ENCODE data around the gene PLXNA4. TPM values are rescaled to one million over a fixed set of nuclear protein-coding genes. Genes with fewer than 3 reads are reported as not detected.

The PLXNA4 gene
- total RNA-seq, 4 donors from 2014 or later = 5.1 to 7.0 (median 5.3) TPM

DNA sequence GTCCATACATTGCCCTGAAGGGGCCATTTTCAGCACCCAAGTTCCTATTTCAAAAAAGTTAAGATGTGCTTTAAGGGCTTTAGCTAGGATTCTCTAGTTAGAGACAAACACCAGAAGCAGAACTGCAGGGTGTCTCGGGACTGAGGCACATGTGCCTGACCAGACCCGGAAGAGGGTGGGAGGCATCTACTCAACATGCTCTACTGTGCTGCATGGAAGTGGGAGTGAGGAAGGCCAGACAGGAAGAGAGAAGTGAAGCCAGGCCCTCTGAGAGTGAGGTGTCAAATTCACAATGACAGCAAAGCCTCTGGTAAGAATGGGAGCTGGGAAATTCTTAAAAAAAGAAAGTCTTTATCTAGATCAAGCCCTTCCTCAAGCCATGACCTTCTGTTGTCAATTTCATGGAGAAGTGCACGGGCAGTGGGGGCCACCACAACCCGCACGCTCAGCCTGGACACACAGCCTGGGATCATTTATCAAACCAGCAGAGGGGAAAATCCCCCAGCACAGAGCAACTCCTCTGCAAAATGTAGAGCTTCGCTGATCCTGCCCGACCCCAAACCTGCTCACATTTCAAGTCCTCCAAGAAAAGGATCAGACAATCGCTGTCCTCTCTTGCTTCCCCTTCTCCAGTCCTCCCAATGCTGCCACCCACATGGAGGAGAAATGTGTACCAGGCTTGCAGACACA, 38.7 kb downstream of the PLXNA4 start:
- TF ChIP-seq, protein P1, sequence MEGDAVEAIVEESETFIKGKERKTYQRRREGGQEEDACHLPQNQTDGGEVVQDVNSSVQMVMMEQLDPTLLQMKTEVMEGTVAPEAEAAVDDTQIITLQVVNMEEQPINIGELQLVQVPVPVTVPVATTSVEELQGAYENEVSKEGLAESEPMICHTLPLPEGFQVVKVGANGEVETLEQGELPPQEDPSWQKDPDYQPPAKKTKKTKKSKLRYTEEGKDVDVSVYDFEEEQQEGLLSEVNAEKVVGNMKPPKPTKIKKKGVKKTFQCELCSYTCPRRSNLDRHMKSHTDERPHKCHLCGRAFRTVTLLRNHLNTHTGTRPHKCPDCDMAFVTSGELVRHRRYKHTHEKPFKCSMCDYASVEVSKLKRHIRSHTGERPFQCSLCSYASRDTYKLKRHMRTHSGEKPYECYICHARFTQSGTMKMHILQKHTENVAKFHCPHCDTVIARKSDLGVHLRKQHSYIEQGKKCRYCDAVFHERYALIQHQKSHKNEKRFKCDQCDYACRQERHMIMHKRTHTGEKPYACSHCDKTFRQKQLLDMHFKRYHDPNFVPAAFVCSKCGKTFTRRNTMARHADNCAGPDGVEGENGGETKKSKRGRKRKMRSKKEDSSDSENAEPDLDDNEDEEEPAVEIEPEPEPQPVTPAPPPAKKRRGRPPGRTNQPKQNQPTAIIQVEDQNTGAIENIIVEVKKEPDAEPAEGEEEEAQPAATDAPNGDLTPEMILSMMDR (IDR thresholded peaks at IDR 0.05) = no peak
- no peak for TF ChIP-seq POLR2A (IDR thresholded peaks at IDR 0.05)
- no peak overlapping the region for H3K4me3 ChIP-seq (ENCODE audit: low read depth, poor library complexity, severe bottlenecking)
- no peak for DNase-seq (ENCODE audit: low spot score in 2 of 2)
- WGBS, 2 donors = 75 to 87% methylated on average over 8 of the region's 8 CpGs
- intact Hi-C loops (cut with DNase I; ENCODE audit: low total_unique reads) = no loop called here

DNA sequence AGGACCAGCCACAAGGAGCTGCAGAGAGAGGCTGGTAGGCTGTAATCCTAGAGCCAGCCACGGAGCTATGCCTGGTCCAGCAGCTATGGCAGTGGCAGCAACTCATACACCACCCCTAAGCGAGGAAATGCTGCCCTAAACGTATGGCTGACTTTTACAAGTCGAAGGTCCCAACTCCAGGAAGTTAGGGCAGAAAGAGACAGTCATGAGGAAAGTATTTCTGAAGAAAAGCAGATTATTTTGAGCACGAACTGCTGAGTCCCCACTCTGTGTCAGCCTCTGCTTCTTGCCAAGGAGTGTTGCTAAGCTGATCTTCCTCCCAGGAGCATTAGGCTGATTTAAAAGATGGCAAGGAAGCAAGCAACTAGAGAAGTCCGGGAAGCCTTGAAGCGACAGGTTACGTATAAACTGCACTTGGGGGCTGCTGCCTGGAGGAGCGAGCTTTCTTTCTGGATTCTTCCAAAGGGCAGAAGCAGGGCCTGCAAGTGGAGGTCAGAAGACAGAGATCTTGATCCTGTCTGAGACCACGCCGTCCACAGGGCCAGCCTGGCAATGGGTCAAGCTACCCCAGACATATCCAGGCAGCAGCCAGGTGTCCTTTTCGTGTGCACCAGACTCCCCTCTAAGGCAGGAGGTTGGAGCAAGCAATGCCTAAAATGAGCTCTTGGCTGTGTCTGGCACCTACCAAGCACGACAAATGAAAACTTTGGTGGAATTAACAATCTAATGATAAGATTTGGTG, 39.4 kb downstream of the PLXNA4 start:
- H3K4me3 ChIP-seq (ENCODE audit: low read depth, poor library complexity, severe bottlenecking) = no peak overlapping the region
- no peak for DNase-seq (ENCODE audit: low spot score in 2 of 2)
- WGBS, 2 donors = 79 to 80% methylated on average over 13 of the region's 13 CpGs
- TF ChIP-seq, protein P1 (IDR thresholded peaks at IDR 0.05) = no peak
- no peak for TF ChIP-seq POLR2A (IDR thresholded peaks at IDR 0.05)
- intact Hi-C loops (cut with DNase I; ENCODE audit: low total_unique reads) = no loop called here

DNA sequence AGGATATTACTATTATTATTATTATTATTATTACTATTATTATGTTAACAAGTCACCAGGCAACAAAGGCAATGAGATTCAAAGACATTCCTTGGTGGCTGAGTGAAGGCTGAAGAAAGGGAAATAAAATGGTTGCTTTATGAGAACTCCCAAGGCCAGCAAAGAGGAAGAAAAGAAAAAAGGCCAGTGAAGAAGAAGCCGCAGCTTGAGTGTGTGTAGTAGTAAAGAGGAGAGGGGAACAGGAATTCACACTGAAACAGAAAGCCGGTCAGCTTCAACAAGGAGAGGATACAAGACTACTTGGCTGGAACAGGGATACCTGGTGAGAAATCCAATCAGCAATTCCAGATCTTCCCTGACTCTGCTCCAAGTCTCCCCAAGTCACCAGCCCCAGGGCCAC, 42.4 kb downstream of the PLXNA4 start:
- intact Hi-C loops (cut with DNase I; ENCODE audit: low total_unique reads) = no loop called here
- 66 to 71% methylated on average over 2 of the region's 2 CpGs for WGBS, 2 donors
- TF ChIP-seq, protein P1 (IDR thresholded peaks at IDR 0.05) = no peak
- no peak for TF ChIP-seq POLR2A (IDR thresholded peaks at IDR 0.05)
- no peak for DNase-seq (ENCODE audit: low spot score in 2 of 2)
- no peak overlapping the region for H3K4me3 ChIP-seq (ENCODE audit: low read depth, poor library complexity, severe bottlenecking)

DNA sequence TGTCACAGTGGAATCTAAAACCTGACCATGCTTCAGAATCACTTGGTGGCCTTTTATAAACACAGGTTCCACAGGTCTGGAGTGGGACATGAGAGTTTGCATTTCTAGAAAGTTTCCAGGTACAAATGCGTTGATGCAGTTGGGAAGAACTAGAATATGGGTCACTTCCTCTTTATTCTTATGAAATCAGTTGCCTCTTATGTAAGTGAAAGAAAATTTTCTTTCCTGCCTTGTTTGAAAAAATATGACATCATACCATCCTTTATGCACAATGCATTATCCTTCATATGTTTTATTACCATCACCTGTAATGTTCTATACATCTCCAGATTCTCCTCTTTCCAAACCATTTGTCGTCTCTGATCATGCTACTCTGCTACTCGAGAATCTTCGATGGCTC, 44.0 kb downstream of the PLXNA4 start:
- TF ChIP-seq POLR2A (IDR thresholded peaks at IDR 0.05) = no peak
- TF ChIP-seq, protein P1 (IDR thresholded peaks at IDR 0.05) = no peak
- no peak overlapping the region for H3K4me3 ChIP-seq (ENCODE audit: low read depth, poor library complexity, severe bottlenecking)
- WGBS, 2 donors = 88 to 97% methylated on average over 4 of the region's 4 CpGs
- intact Hi-C loops (cut with DNase I; ENCODE audit: low total_unique reads) = no loop called here
- DNase-seq (ENCODE audit: low spot score in 2 of 2) = no peak

DNA sequence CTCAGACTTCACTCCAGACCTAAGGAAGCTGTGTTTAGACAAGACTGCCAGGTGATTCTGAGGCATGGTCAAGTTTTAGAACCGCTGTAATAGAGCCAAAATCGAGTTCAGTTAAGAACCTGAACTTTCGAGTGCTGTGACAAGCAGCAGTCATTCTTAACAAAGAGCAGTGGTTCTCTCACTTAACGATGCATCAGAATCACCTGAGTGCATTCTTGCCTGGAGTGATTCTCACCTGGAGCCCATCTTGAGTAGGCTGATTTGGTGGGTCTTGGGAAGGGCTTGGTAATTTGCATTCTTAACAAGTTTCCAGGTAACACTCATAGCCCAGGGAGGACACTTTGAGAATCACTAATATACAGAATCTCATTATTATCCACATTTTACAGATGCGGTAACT, 44.7 kb downstream of the PLXNA4 start:
- WGBS, 2 donors = 84 to 89% methylated on average over 5 of the region's 5 CpGs
- intact Hi-C loops (cut with DNase I; ENCODE audit: low total_unique reads) = no loop called here
- no peak for TF ChIP-seq POLR2A (IDR thresholded peaks at IDR 0.05)
- TF ChIP-seq, protein P1 (IDR thresholded peaks at IDR 0.05) = no peak
- no peak overlapping the region for H3K4me3 ChIP-seq (ENCODE audit: low read depth, poor library complexity, severe bottlenecking)
- peak in 1 of 2 donors; percentile 6 for DNase-seq (ENCODE audit: low spot score in 2 of 2)

All from lower leg skin (tissue), 4 donors.